ENCODE results near the gene RAB10.

- TF ChIP-seq POLR2A (IDR thresholded peaks at IDR 0.05) = no peak
- no peak for TF ChIP-seq CTCF (IDR thresholded peaks at IDR 0.05)
These were observed 31.1 kb upstream of the RAB10 start for GRCh38 chr2:26002632-26003310.

All from Peyer's patch (tissue), 4 donors.